GM23338 (cell line): ENCODE data around the gene CDH23. TPM values are rescaled to one million over a fixed set of nuclear protein-coding genes. Genes with fewer than 3 reads are reported as not detected.

Experiments used
- ATAC-seq: fragments of 200-7000 bp; cut with Tn5 transposase; 3 replicates; pipeline ENCODE4 v1.9.1; 2020
- DNase-seq: peaks from one replicate; pipeline ENCODE4 v3.0.0-alpha.2; 2015; ENCODE audit warnings: low spot score
- H2AFZ ChIP-seq: fragments of 200-600 bp; sonication (generic); 2 replicates; pipeline ENCODE4 v1.8.0; 2016; ENCODE audit warnings: antibody characterized with exemption, mild to moderate bottlenecking, moderate library complexity
- H3F3A ChIP-seq: fragments of 200-600 bp; sonication (generic); replicated peaks from 2 replicates; pipeline ENCODE4 v1.8.0; 2017; ENCODE audit warnings: antibody characterized with exemption, mixed run types, low read depth
- H3K27ac ChIP-seq: fragments of 200-600 bp; sonication (generic); 2 replicates; pipeline ENCODE4 v1.6.1; 2016; ENCODE audit warnings: low read depth
- H3K27me3 ChIP-seq: fragments of 200-600 bp; sonication (generic); 2 replicates; pipeline ENCODE4 v1.8.0; 2016; ENCODE audit warnings: mild to moderate bottlenecking, mixed run types, moderate library complexity; ENCODE audit not compliant: insufficient read depth
- H3K36me3 ChIP-seq: fragments of 200-600 bp; sonication (generic); 2 replicates; pipeline ENCODE4 v1.8.0; 2016; ENCODE audit warnings: mild to moderate bottlenecking; ENCODE audit not compliant: insufficient read depth
- H3K4me1 ChIP-seq: fragments of 200-600 bp; sonication (generic); 2 replicates; pipeline ENCODE4 v1.8.0; 2016; ENCODE audit warnings: mild to moderate bottlenecking, moderate library complexity; ENCODE audit not compliant: insufficient read depth
- H3K4me2 ChIP-seq: fragments of 200-600 bp; sonication (generic); 2 replicates; pipeline ENCODE4 v1.7.1; 2017; ENCODE audit warnings: mixed run types
- H3K4me3 ChIP-seq: fragments of 200-600 bp; sonication (generic); 2 replicates; pipeline ENCODE4 v1.6.1; 2016; ENCODE audit warnings: mixed run types
- H3K79me2 ChIP-seq: fragments of 200-600 bp; sonication (generic); replicated peaks from 2 replicates; pipeline ENCODE4 v1.8.0; 2017; ENCODE audit warnings: mild to moderate bottlenecking; ENCODE audit not compliant: insufficient read depth
- H3K9me2 ChIP-seq: fragments of 200-600 bp; sonication (generic); 2 replicates; pipeline ENCODE4 v1.8.0; 2017; ENCODE audit not compliant: insufficient read depth
- H4K20me1 ChIP-seq: fragments of 200-600 bp; sonication (generic); replicated peaks from 2 replicates; pipeline ENCODE4 v1.8.0; 2017; ENCODE audit warnings: mild to moderate bottlenecking; ENCODE audit not compliant: insufficient read depth
- H3K27ac Mint-ChIP-seq: 2 replicates; pipeline ENCODE4 v1.8.0; 2020; ENCODE audit warnings: inconsistent platforms, mild to moderate bottlenecking, moderate library complexity, mixed read lengths
- H3K27me3 Mint-ChIP-seq: 3 replicates; pipeline ENCODE4 v1.8.0; 2022; ENCODE audit warnings: low read depth, mild to moderate bottlenecking, moderate library complexity, mixed read lengths, inconsistent platforms; ENCODE audit not compliant: insufficient read depth, poor library complexity
- H3K36me3 Mint-ChIP-seq: 3 replicates; pipeline ENCODE4 v1.8.0; 2021; ENCODE audit warnings: low read depth, mild to moderate bottlenecking, inconsistent platforms, moderate library complexity, mixed read lengths
- H3K4me1 Mint-ChIP-seq: 3 replicates; pipeline ENCODE4 v1.8.0; 2020; ENCODE audit warnings: mild to moderate bottlenecking, inconsistent platforms, mixed read lengths
- H3K4me3 Mint-ChIP-seq: 3 replicates; pipeline ENCODE4 v1.8.0; 2021; ENCODE audit warnings: moderate library complexity, mild to moderate bottlenecking, inconsistent platforms, mixed read lengths
- H3K9me3 Mint-ChIP-seq: 3 replicates; pipeline ENCODE4 v1.8.0; 2020; ENCODE audit warnings: moderate library complexity, mild to moderate bottlenecking, inconsistent platforms, mixed read lengths
- EZH2 ChIP-seq: fragments of 200-600 bp; sonication (generic); IDR thresholded peaks from one replicate; pipeline ENCODE4 v1.8.0; 2017; ENCODE audit warnings: antibody characterized with exemption, mild to moderate bottlenecking, low read depth; ENCODE audit not compliant: unreplicated experiment
- EZH2phosphoT487 ChIP-seq: fragments of 200-600 bp; sonication (generic); IDR thresholded peaks from one replicate; pipeline ENCODE4 v1.8.1; 2018; ENCODE audit warnings: antibody characterized with exemption; ENCODE audit not compliant: unreplicated experiment
- JUNB ChIP-seq: IDR thresholded peaks from one replicate; pipeline ENCODE4 v1.6.1; 2016; ENCODE audit warnings: antibody characterized with exemption; ENCODE audit not compliant: unreplicated experiment
- NANOG ChIP-seq: IDR thresholded peaks from 2 replicates; pipeline ENCODE4 v1.6.1; 2016; ENCODE audit warnings: antibody characterized with exemption, borderline replicate concordance
- POLR2AphosphoS5 ChIP-seq: IDR thresholded peaks from 2 replicates; pipeline ENCODE4 v1.6.1; 2016; ENCODE audit warnings: antibody characterized with exemption, low read depth
- STAT1 ChIP-seq: IDR thresholded peaks from one replicate; pipeline ENCODE4 v1.6.1; 2016; ENCODE audit warnings: antibody characterized with exemption; ENCODE audit not compliant: unreplicated experiment
- polyA plus RNA-seq: library from polyadenylated mRNA; unstranded; fragments of >200 nt; fragmentation: Nextera tagmentation; extraction: Ambion mirVana; gene quantifications from 2 replicates; pipeline ENCODE4 v1.2.1, GENCODE V29; 2016
- total RNA-seq: library from RNA; depleted of rRNA; stranded (reverse); fragments of >200 nt; shearing (Covaris generic); gene quantifications from 2 replicates; pipeline ENCODE4 v1.2.3, GENCODE V29; 2014
- TF ChIP-seq, protein P1 (sequence below): IDR thresholded peaks from 2 replicates; pipeline ENCODE4 v1.6.1; 2016; ENCODE audit warnings: antibody characterized with exemption
- TF ChIP-seq, protein P2 (sequence below): fragments of 250-450 bp; sonication (Bioruptor Pico); IDR thresholded peaks from 2 replicates; pipeline ENCODE4 v1.5.0; 2020; ENCODE audit warnings: mild to moderate bottlenecking, moderate library complexity
- TF ChIP-seq, protein P3 (sequence below): IDR thresholded peaks from one replicate; pipeline ENCODE4 v1.6.1; 2018; ENCODE audit warnings: antibody characterized with exemption; ENCODE audit not compliant: unreplicated experiment

Gene CDH23
- total and polyA plus RNA-seq, 2 experiments from 2014 or later: 0.95 to 4.3 TPM

DNA sequence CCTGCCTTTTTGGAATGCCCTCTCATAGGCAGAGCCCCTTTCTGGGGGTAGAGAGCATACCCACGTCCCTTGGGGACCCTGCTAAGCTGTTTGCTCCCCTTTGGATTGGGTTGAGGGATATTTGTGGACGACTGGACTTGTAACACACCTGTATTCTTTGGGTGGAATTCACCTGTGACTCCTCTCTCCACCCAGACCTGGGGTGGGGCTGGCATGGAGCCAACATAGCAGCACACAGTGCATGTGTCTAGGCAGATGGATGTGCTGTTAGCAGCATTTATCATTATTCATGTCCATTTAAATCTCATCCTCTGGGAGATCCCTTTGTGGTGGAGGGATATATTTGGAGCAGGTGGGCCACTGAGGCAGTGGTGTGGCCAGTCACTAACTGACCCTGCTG lies 51.0 kb downstream of the CDH23 start:
- Mint-ChIP-seq H3K4me1 (peaks cover 11% of the 10 kb centered on the region), H3K27me3 (peaks cover 5% of the 10 kb centered on the region), H3K4me3 (no peak overlapping the region), H3K27ac (no peak overlapping the region), H3K9me3 (no peaks in the 10 kb centered on the region), H3K36me3 (no peaks in the 10 kb centered on the region)
- Histone ChIP-seq H3K27ac (no peak overlapping the region), H3K4me1 (peaks cover 4% of the 10 kb centered on the region; the same call in 1 of the 2 replicates), H3K9me2 (no peaks in the 10 kb centered on the region), H3F3A (no peaks in the 10 kb centered on the region), H2AFZ (no peak overlapping the region), H4K20me1 (no peaks in the 10 kb centered on the region), H3K4me2 (no peak overlapping the region), H3K27me3 (no peaks in the 10 kb centered on the region), H3K36me3 (no peaks in the 10 kb centered on the region), H3K79me2 (no peaks in the 10 kb centered on the region), H3K4me3 (no peak overlapping the region)
- no peak for TF ChIP-seq POLR2AphosphoS5
- TF ChIP-seq, protein P1, sequence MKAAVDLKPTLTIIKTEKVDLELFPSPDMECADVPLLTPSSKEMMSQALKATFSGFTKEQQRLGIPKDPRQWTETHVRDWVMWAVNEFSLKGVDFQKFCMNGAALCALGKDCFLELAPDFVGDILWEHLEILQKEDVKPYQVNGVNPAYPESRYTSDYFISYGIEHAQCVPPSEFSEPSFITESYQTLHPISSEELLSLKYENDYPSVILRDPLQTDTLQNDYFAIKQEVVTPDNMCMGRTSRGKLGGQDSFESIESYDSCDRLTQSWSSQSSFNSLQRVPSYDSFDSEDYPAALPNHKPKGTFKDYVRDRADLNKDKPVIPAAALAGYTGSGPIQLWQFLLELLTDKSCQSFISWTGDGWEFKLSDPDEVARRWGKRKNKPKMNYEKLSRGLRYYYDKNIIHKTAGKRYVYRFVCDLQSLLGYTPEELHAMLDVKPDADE: no peak
- DNase-seq: no peak
- no peak for ATAC-seq

DNA sequence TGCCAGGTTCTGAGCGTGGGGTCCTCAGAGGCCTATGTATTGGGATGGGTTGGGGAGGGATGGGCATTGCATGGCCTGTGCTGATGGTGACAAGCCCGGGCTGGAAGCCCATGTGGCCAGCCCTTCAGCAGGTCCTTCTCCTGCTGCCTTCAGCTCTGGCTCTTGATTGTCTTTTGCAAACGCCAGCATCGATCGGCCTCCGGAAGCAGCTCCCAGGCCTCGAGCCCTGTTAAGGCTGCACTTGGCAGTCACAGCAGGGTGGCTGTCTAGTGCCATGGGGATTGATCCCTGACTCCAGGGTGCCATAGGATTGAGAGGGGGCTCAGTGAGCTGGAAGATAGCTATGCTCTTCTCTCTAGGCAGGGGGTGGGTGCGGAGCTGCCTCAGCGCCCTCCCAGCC lies 51.4 kb downstream of the CDH23 start:
- Histone ChIP-seq H3K4me1 (peaks cover 4% of the 10 kb centered on the region; the same call in 1 of the 2 replicates), H3K36me3 (no peaks in the 10 kb centered on the region), H3K4me2 (no peak overlapping the region), H3K4me3 (no peak overlapping the region), H4K20me1 (no peaks in the 10 kb centered on the region), H3K27me3 (no peaks in the 10 kb centered on the region), H3F3A (no peaks in the 10 kb centered on the region), H3K27ac (no peak overlapping the region), H2AFZ (no peak overlapping the region), H3K9me2 (no peaks in the 10 kb centered on the region), H3K79me2 (no peaks in the 10 kb centered on the region)
- no peak for ATAC-seq
- Mint-ChIP-seq H3K9me3 (no peaks in the 10 kb centered on the region), H3K27me3 (peaks cover 4% of the 10 kb centered on the region), H3K4me3 (no peak overlapping the region), H3K4me1 (peaks cover 10% of the 10 kb centered on the region), H3K36me3 (no peaks in the 10 kb centered on the region), H3K27ac (no peak overlapping the region)
- DNase-seq: no peak
- no peak for TF ChIP-seq JUNB
- TF ChIP-seq, protein P1: no peak
- no peak for TF ChIP-seq STAT1
- TF ChIP-seq, protein P2, sequence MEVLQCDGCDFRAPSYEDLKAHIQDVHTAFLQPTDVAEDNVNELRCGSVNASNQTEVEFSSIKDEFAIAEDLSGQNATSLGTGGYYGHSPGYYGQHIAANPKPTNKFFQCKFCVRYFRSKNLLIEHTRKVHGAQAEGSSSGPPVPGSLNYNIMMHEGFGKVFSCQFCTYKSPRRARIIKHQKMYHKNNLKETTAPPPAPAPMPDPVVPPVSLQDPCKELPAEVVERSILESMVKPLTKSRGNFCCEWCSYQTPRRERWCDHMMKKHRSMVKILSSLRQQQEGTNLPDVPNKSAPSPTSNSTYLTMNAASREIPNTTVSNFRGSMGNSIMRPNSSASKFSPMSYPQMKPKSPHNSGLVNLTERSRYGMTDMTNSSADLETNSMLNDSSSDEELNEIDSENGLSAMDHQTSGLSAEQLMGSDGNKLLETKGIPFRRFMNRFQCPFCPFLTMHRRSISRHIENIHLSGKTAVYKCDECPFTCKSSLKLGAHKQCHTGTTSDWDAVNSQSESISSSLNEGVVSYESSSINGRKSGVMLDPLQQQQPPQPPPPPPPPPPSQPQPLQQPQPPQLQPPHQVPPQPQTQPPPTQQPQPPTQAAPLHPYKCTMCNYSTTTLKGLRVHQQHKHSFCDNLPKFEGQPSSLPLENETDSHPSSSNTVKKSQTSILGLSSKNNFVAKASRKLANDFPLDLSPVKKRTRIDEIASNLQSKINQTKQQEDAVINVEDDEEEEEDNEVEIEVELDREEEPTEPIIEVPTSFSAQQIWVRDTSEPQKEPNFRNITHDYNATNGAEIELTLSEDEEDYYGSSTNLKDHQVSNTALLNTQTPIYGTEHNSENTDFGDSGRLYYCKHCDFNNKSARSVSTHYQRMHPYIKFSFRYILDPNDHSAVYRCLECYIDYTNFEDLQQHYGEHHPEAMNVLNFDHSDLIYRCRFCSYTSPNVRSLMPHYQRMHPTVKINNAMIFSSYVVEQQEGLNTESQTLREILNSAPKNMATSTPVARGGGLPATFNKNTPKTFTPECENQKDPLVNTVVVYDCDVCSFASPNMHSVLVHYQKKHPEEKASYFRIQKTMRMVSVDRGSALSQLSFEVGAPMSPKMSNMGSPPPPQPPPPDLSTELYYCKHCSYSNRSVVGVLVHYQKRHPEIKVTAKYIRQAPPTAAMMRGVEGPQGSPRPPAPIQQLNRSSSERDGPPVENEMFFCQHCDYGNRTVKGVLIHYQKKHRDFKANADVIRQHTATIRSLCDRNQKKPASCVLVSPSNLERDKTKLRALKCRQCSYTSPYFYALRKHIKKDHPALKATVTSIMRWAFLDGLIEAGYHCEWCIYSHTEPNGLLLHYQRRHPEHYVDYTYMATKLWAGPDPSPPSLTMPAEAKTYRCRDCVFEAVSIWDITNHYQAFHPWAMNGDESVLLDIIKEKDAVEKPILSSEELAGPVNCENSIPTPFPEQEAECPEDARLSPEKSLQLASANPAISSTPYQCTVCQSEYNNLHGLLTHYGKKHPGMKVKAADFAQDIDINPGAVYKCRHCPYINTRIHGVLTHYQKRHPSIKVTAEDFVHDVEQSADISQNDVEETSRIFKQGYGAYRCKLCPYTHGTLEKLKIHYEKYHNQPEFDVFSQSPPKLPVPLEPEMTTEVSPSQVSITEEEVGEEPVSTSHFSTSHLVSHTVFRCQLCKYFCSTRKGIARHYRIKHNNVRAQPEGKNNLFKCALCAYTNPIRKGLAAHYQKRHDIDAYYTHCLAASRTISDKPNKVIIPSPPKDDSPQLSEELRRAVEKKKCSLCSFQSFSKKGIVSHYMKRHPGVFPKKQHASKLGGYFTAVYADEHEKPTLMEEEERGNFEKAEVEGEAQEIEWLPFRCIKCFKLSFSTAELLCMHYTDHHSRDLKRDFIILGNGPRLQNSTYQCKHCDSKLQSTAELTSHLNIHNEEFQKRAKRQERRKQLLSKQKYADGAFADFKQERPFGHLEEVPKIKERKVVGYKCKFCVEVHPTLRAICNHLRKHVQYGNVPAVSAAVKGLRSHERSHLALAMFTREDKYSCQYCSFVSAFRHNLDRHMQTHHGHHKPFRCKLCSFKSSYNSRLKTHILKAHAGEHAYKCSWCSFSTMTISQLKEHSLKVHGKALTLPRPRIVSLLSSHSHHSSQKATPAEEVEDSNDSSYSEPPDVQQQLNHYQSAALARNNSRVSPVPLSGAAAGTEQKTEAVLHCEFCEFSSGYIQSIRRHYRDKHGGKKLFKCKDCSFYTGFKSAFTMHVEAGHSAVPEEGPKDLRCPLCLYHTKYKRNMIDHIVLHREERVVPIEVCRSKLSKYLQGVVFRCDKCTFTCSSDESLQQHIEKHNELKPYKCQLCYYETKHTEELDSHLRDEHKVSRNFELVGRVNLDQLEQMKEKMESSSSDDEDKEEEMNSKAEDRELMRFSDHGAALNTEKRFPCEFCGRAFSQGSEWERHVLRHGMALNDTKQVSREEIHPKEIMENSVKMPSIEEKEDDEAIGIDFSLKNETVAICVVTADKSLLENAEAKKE (CRISPR knock-in tag): no peak
- TF ChIP-seq, protein P3, sequence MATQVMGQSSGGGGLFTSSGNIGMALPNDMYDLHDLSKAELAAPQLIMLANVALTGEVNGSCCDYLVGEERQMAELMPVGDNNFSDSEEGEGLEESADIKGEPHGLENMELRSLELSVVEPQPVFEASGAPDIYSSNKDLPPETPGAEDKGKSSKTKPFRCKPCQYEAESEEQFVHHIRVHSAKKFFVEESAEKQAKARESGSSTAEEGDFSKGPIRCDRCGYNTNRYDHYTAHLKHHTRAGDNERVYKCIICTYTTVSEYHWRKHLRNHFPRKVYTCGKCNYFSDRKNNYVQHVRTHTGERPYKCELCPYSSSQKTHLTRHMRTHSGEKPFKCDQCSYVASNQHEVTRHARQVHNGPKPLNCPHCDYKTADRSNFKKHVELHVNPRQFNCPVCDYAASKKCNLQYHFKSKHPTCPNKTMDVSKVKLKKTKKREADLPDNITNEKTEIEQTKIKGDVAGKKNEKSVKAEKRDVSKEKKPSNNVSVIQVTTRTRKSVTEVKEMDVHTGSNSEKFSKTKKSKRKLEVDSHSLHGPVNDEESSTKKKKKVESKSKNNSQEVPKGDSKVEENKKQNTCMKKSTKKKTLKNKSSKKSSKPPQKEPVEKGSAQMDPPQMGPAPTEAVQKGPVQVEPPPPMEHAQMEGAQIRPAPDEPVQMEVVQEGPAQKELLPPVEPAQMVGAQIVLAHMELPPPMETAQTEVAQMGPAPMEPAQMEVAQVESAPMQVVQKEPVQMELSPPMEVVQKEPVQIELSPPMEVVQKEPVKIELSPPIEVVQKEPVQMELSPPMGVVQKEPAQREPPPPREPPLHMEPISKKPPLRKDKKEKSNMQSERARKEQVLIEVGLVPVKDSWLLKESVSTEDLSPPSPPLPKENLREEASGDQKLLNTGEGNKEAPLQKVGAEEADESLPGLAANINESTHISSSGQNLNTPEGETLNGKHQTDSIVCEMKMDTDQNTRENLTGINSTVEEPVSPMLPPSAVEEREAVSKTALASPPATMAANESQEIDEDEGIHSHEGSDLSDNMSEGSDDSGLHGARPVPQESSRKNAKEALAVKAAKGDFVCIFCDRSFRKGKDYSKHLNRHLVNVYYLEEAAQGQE: no peak
- TF ChIP-seq EZH2phosphoT487: no peak
- no peak for TF ChIP-seq EZH2
- no peak for TF ChIP-seq NANOG
